Measurements from ENCODE around the gene CBX4.
A peak's percentile ranks its signal among the peaks of the same experiment; 100 is the strongest.

CBX4 gene

GRCh38 chr17:79839356-79840268 lies at the start of gene CBX4:
Gene CBX4 (minus strand): TSS chr17:79839440. CDS start chr17:79839251, 189 bp downstream.
- peak; percentile 93 for DNase-seq

- DNase-seq, result no peak
Observed at GRCh38 chr17:79888009-79888540, 48.8 kb upstream of the CBX4 start.

- no peak for DNase-seq
Observed at GRCh38 chr17:79887451-79887991, 48.3 kb upstream of the CBX4 start.

- DNase-seq, result no peak
Observed at GRCh38 chr17:79883202-79883601, 44.0 kb upstream of the CBX4 start.

GRCh38 chr17:79878329-79878947 lies 39.2 kb upstream of the CBX4 start:
- DNase-seq, result no peak

- no peak for DNase-seq
Observed at GRCh38 chr17:79877041-79877440, 37.8 kb upstream of the CBX4 start.

- DNase-seq, result no peak
Observed at GRCh38 chr17:79875511-79875910, 36.3 kb upstream of the CBX4 start.

GRCh38 chr17:79874329-79874981 lies 35.2 kb upstream of the CBX4 start:
- peak; percentile 26 for DNase-seq

- no peak for DNase-seq
Observed at GRCh38 chr17:79873583-79873982, 34.3 kb upstream of the CBX4 start.

- no peak for DNase-seq
Observed at GRCh38 chr17:79872762-79873161, 33.5 kb upstream of the CBX4 start.

GRCh38 chr17:79871131-79871530 lies 31.9 kb upstream of the CBX4 start:
- no peak for DNase-seq

- DNase-seq, result no peak
Observed at GRCh38 chr17:79870540-79870939, 31.3 kb upstream of the CBX4 start.

- no peak for DNase-seq
Observed at GRCh38 chr17:79866791-79867518, 27.7 kb upstream of the CBX4 start.

GRCh38 chr17:79865351-79866210 lies 26.3 kb upstream of the CBX4 start:
- DNase-seq, result no peak

GRCh38 chr17:79864617-79865250 lies 25.5 kb upstream of the CBX4 start:
- DNase-seq, result no peak

GRCh38 chr17:79864147-79864546 lies 24.9 kb upstream of the CBX4 start:
- DNase-seq, result no peak

GRCh38 chr17:79862771-79863440 lies 23.7 kb upstream of the CBX4 start:
- no peak for DNase-seq

GRCh38 chr17:79862238-79862637 lies 23.0 kb upstream of the CBX4 start:
- DNase-seq, result no peak

- DNase-seq, result no peak
Observed at GRCh38 chr17:79861413-79862216, 22.4 kb upstream of the CBX4 start.
